Esophagus muscularis mucosa (tissue), 4 donors: ENCODE results near the gene FAM120B.

Source experiments
- EP300 ChIP-seq: sonication (generic); formaldehyde crosslinking; IDR thresholded peaks from one replicate; pipeline ENCODE4 v1.6.1; 2017; ENCODE audit warnings: antibody characterized with exemption
- POLR2A ChIP-seq: fragments of 450-650 bp; IDR thresholded peaks from one replicate; pipeline ENCODE4 v1.6.1; 2017; ENCODE audit warnings: antibody characterized with exemption, moderate library complexity, mild to moderate bottlenecking, low read depth
- POLR2AphosphoS5 ChIP-seq, 2 donors: sonication (generic); formaldehyde crosslinking; IDR thresholded peaks; one replicate each; pipeline ENCODE4 v1.6.1; 2017; ENCODE audit warnings: antibody characterized with exemption in 2 of 2
- TF ChIP-seq, protein P1 (sequence below), 3 experiments: fragments of 200-600 bp in 2 of 3; fragments of 450-650 bp in 1 of 3; sonication (generic) in 2 of 3; IDR thresholded peaks; one replicate each; pipeline ENCODE4 v1.5.1; 2017 to 2019; ENCODE audit warnings: antibody characterized with exemption in 3 of 3, mild to moderate bottlenecking in 2 of 3, moderate library complexity in 1 of 3

DNA sequence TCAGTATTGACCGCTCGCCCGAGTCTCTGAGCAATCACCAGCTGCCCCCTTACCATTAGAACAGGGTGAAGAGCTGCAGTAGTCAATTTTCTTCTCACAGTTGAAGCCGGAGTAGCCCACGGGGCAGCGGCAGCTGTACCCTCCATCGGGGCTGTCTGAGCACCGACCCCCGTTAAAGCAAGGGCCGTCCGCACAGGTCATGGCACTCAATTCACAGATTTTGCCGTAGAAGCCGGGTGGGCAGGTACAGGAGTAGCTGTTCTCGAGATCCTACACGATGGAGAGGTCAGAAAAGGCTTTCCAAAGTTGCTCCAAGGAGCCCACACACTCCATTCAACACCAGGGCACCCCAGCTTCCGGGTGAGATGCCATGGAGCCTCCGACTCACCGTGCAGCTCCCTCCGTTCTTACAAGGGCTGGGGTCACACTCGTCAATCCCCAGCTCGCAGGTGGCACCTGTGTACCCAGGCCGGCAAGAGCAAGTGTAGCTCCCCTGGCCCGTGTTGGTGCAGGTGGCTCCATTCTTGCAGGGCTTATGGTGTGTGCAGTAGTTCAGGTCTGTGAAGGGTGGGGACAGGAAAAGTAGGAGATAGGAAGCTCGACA, 21.6 kb upstream of the FAM120B start:
- TF ChIP-seq EP300 (no peak), POLR2A (no peak), POLR2AphosphoS5 (IDR thresholded peaks at IDR 0.05) (no peak)
- TF ChIP-seq, protein P1, sequence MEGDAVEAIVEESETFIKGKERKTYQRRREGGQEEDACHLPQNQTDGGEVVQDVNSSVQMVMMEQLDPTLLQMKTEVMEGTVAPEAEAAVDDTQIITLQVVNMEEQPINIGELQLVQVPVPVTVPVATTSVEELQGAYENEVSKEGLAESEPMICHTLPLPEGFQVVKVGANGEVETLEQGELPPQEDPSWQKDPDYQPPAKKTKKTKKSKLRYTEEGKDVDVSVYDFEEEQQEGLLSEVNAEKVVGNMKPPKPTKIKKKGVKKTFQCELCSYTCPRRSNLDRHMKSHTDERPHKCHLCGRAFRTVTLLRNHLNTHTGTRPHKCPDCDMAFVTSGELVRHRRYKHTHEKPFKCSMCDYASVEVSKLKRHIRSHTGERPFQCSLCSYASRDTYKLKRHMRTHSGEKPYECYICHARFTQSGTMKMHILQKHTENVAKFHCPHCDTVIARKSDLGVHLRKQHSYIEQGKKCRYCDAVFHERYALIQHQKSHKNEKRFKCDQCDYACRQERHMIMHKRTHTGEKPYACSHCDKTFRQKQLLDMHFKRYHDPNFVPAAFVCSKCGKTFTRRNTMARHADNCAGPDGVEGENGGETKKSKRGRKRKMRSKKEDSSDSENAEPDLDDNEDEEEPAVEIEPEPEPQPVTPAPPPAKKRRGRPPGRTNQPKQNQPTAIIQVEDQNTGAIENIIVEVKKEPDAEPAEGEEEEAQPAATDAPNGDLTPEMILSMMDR (IDR thresholded peaks at IDR 0.05) = no peak
